Activated CD8-positive, alpha-beta T cell treated with anti-CD3 and anti-CD28 coated beads, Interleukin-2, amount 10 ng/mL, durations not matched to agents 7 days and 5 days (primary cell): ENCODE results near the gene CYB5D1. TPM values are rescaled to one million over a fixed set of nuclear protein-coding genes. Genes with fewer than 3 reads are reported as not detected.

Experiments
- ATAC-seq: fragments of 150-1000 bp; cut with Tn5 transposase; one replicate; pipeline ENCODE4 v1.10.0; 2021; ENCODE audit warnings: moderate library complexity
- CTCF ChIA-PET: fragments of 350-600 bp; sonication (Branson Sonifier 250); formaldehyde crosslinking; loops from one replicate; lab custom pipeline; 2021; ENCODE audit warnings: antibody characterized with exemption; lab: Charles Lee
- POLR2A ChIA-PET: fragments of 350-600 bp; sonication (Branson Sonifier 250); formaldehyde crosslinking; loops from one replicate; lab custom pipeline; 2021; ENCODE audit warnings: antibody characterized with exemption; lab: Charles Lee
- DNase-seq: peaks from one replicate; pipeline ENCODE4 v3.0.0-alpha.2; 2020
- H3K27ac Mint-ChIP-seq: one replicate; pipeline ENCODE4 v1.8.0; 2021; ENCODE audit warnings: mild to moderate bottlenecking, mixed read lengths
- H3K27me3 Mint-ChIP-seq: one replicate; pipeline ENCODE4 v1.8.0; 2021; ENCODE audit warnings: low read depth, mixed read lengths
- H3K36me3 Mint-ChIP-seq: one replicate; pipeline ENCODE4 v1.8.0; 2021; ENCODE audit warnings: low read depth, mixed read lengths
- H3K4me1 Mint-ChIP-seq: one replicate; pipeline ENCODE4 v1.8.0; 2021; ENCODE audit warnings: low read depth, mixed read lengths
- H3K4me3 Mint-ChIP-seq: one replicate; pipeline ENCODE4 v1.8.0; 2021; ENCODE audit warnings: mild to moderate bottlenecking, mixed read lengths
- H3K9me3 Mint-ChIP-seq: one replicate; pipeline ENCODE4 v1.8.0; 2022; ENCODE audit warnings: mixed read lengths; ENCODE audit not compliant: insufficient read depth
- total RNA-seq, 2 experiments: library from RNA; stranded (reverse); gene quantifications; one replicate each; pipeline ENCODE4 v1.2.3, GENCODE V29; 2021

CYB5D1 gene
- total RNA-seq, 2 experiments from 2014 or later = 9.8 to 11.2 TPM

- DNase-seq (no peak), ATAC-seq (no peak)
- Mint-ChIP-seq H3K27ac (no peak overlapping the region), H3K36me3 (peaks cover 10% of the 10 kb centered on the region), H3K9me3 (no peaks in the 10 kb centered on the region), H3K4me1 (peaks cover 24% of the 10 kb centered on the region), H3K27me3 (no peaks in the 10 kb centered on the region), H3K4me3 (no peak overlapping the region)
- CTCF ChIA-PET = no interaction called here
- POLR2A ChIA-PET = no interaction called here
These were observed 4.7 kb upstream of the CYB5D1 start for GRCh38 chr17:7852919-7853690.

GRCh38 chr17:7853691-7854038 lies 4.1 kb upstream of the CYB5D1 start:
- no peak overlapping the region for H3K27ac Mint-ChIP-seq
- peaks cover 22% of the 10 kb centered on the region for H3K4me1 Mint-ChIP-seq
- H3K9me3 Mint-ChIP-seq = no peaks in the 10 kb centered on the region
- no peaks in the 10 kb centered on the region for H3K27me3 Mint-ChIP-seq
- POLR2A ChIA-PET = no interaction called here
- H3K4me3 Mint-ChIP-seq = no peak overlapping the region
- no peak for DNase-seq
- no peak for ATAC-seq
- H3K36me3 Mint-ChIP-seq = peaks cover 10% of the 10 kb centered on the region
- CTCF ChIA-PET = no interaction called here

GRCh38 chr17:7854078-7854777 lies 3.6 kb upstream of the CYB5D1 start:
- no peaks in the 10 kb centered on the region for H3K27me3 Mint-ChIP-seq
- no peak overlapping the region for H3K4me3 Mint-ChIP-seq
- POLR2A ChIA-PET = no interaction called here
- peaks cover 13% of the 10 kb centered on the region for H3K36me3 Mint-ChIP-seq
- DNase-seq (no peak), ATAC-seq (no peak)
- peaks cover 22% of the 10 kb centered on the region for H3K4me1 Mint-ChIP-seq
- H3K9me3 Mint-ChIP-seq = no peaks in the 10 kb centered on the region
- H3K27ac Mint-ChIP-seq = no peak overlapping the region
- CTCF ChIA-PET = no interaction called here

GRCh38 chr17:7854851-7855659 lies 2.7 kb upstream of the CYB5D1 start, which contains the start of gene TMEM88:
Gene TMEM88 (plus strand): TSS chr17:7855066. CDS start chr17:7855075, 9 bp downstream.
- no peaks in the 10 kb centered on the region for H3K9me3 Mint-ChIP-seq
- ChIA-PET POLR2A (interaction anchor here (2.2 to 2.6 kb wide), 3 partner anchors 10 to 168 kb away, joined by 11 to 20 read pairs (median 11); partner anchors contain the start of genes KDM6B, TP53 and WRAP53), CTCF (interaction anchor here (0.9 kb wide), 1 partner anchor 10 kb away, joined by 3 read pairs; no protein-coding TSS in a partner anchor)
- DNase-seq (no peak), ATAC-seq (no peak)
- peaks cover 13% of the 10 kb centered on the region for H3K36me3 Mint-ChIP-seq
- no peak within 1 kb of the TSS for H3K4me3 Mint-ChIP-seq
- no peak within 1 kb of the TSS for H3K27ac Mint-ChIP-seq
- H3K27me3 Mint-ChIP-seq = no peaks in the 10 kb centered on the region
- H3K4me1 Mint-ChIP-seq = peaks cover 22% of the 10 kb centered on the region

- Mint-ChIP-seq H3K27me3 (no peaks in the 10 kb centered on the region), H3K27ac (no peak overlapping the region), H3K9me3 (no peaks in the 10 kb centered on the region), H3K4me3 (no peak overlapping the region), H3K36me3 (peaks cover 13% of the 10 kb centered on the region), H3K4me1 (peaks cover 17% of the 10 kb centered on the region)
- ATAC-seq (no peak), DNase-seq (no peak)
- ChIA-PET POLR2A (interaction anchor here (1.8 to 2.6 kb wide), 4 partner anchors 10 to 168 kb away, joined by 11 to 20 read pairs (median 12); partner anchors contain the start of genes KDM6B, TP53 and WRAP53), CTCF (interaction anchor here (0.9 to 2.3 kb wide), 2 partner anchors 11 to 21 kb away, joined by 3 to 21 read pairs; partner anchors contain the start of gene KDM6B)
These were observed 2.2 kb upstream of the CYB5D1 start for GRCh38 chr17:7855660-7856010.

GRCh38 chr17:7856011-7856810 lies 1.6 kb upstream of the CYB5D1 start:
- no peak for DNase-seq
- no peak for ATAC-seq

GRCh38 chr17:7856811-7857712 lies 741 bp upstream of the CYB5D1 start, which contains the start of gene NAA38:
Gene NAA38 (minus strand): TSS chr17:7857559. CDS start chr17:7857463, 96 bp downstream.
- H3K4me1 Mint-ChIP-seq = peaks cover 3% of the 10 kb centered on the region
- DNase-seq = peak; percentile 98
- H3K36me3 Mint-ChIP-seq = peaks cover 15% of the 10 kb centered on the region
- peak; percentile 89 for ATAC-seq
- no peaks in the 10 kb centered on the region for H3K27me3 Mint-ChIP-seq
- no peaks in the 10 kb centered on the region for H3K9me3 Mint-ChIP-seq
- ChIA-PET POLR2A (interaction anchor here (0.6 to 2.6 kb wide), 13 partner anchors 10 to 614 kb away, joined by 3 to 20 read pairs (median 5); partner anchors contain the start of genes CD68, CNTROB, DNAH2 and KDM6B), CTCF (interaction anchor here (0.7 to 2.3 kb wide), 28 partner anchors 9 to 262 kb away, joined by 3 to 21 read pairs (median 4); partner anchors contain the start of genes CHD3, CNTROB, KDM6B and RNF227)
- no peak within 1 kb of the TSS for H3K4me3 Mint-ChIP-seq
- no peak within 1 kb of the TSS for H3K27ac Mint-ChIP-seq

More at GRCh38 chr17:7856011-7856810, 1.6 kb upstream of the CYB5D1 start:
- Mint-ChIP-seq H3K4me1 (peaks cover 11% of the 10 kb centered on the region), H3K27me3 (no peaks in the 10 kb centered on the region), H3K27ac (no peak overlapping the region), H3K4me3 (no peak overlapping the region), H3K9me3 (no peaks in the 10 kb centered on the region), H3K36me3 (peaks cover 13% of the 10 kb centered on the region)
- ChIA-PET POLR2A (interaction anchor here (0.9 to 2.6 kb wide), 10 partner anchors 11 to 276 kb away, joined by 3 to 20 read pairs (median 8); partner anchors contain the start of genes CD68, CNTROB, DNAH2 and KDM6B), CTCF (interaction anchor here (0.9 to 2.3 kb wide), 15 partner anchors 11 to 185 kb away, joined by 3 to 21 read pairs (median 6); partner anchors contain the start of genes CNTROB and KDM6B)

GRCh38 chr17:7858522-7858810 lies 663 bp downstream of the CYB5D1 start:
- Mint-ChIP-seq H3K36me3 (peaks cover 15% of the 10 kb centered on the region), H3K27ac (no peak overlapping the region), H3K4me3 (no peak overlapping the region), H3K9me3 (no peaks in the 10 kb centered on the region), H3K27me3 (no peaks in the 10 kb centered on the region), H3K4me1 (peaks cover 4% of the 10 kb centered on the region)
- ChIA-PET POLR2A (interaction anchor here (0.9 to 1.4 kb wide), 3 partner anchors 15 to 74 kb away, joined by 3 to 4 read pairs (median 4); partner anchors contain the start of gene CNTROB), CTCF (interaction anchor here (0.6 to 14.5 kb wide), 5 partner anchors 12 to 183 kb away, joined by 3 to 201 read pairs (median 7); partner anchors contain the start of genes CNTROB and KDM6B)
- no peak for ATAC-seq
- DNase-seq = no peak

GRCh38 chr17:7859028-7859427 lies 1.2 kb downstream of the CYB5D1 start:
- no peak for ATAC-seq
- peaks cover 18% of the 10 kb centered on the region for H3K36me3 Mint-ChIP-seq
- ChIA-PET POLR2A (interaction anchor here (0.9 to 1.4 kb wide), 3 partner anchors 14 to 73 kb away, joined by 3 to 4 read pairs (median 4); partner anchors contain the start of gene CNTROB), CTCF (interaction anchor here (0.6 to 14.5 kb wide), 5 partner anchors 11 to 182 kb away, joined by 3 to 201 read pairs (median 7); partner anchors contain the start of genes CNTROB and KDM6B)
- H3K9me3 Mint-ChIP-seq = no peaks in the 10 kb centered on the region
- H3K4me1 Mint-ChIP-seq = peaks cover 4% of the 10 kb centered on the region
- no peak overlapping the region for H3K27ac Mint-ChIP-seq
- H3K4me3 Mint-ChIP-seq = no peak overlapping the region
- no peaks in the 10 kb centered on the region for H3K27me3 Mint-ChIP-seq
- DNase-seq = no peak
